Measurements from ENCODE around the gene TEAD1.

The TEAD1 gene

GRCh38 chr11:12963051-12963450 is 288.8 kb downstream of the TEAD1 start:
- DNase-seq = no peak

DNA sequence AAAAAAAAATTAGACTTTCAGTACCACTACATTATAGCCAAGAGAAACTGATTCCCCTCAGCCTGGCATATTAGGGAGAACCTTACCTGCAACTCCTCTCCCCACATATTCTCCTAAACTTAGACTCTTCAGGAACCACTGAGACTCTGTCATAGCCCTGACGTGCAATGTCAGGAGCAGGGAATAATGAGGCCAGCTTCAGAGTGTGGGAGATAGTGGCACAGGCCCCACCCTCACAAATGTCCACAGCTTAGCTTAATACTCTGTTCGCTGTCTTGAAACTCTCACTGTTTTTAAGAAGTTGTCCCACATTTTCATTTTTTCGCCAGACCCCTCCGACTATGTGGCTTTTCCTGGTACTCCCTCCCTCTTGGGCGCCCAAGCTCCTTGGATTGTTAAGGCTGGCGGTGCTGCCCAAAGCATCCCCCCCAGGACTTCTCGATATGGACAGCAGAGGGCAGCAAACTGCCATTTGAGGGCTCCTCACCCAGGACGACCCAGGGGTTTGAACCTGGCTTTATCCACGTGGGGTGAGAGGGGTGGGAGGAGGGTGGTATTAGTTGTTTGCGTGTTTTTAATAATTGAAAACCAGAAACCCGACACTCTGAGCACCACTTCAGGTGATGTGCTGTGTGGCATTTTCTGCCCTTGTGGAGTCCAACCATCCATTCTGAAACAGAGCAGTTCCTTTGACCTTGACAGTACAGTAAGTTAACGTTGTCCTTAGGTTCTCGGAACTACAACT is 289.7 kb downstream of the TEAD1 start:
- peak; percentile 78 for DNase-seq

DNA sequence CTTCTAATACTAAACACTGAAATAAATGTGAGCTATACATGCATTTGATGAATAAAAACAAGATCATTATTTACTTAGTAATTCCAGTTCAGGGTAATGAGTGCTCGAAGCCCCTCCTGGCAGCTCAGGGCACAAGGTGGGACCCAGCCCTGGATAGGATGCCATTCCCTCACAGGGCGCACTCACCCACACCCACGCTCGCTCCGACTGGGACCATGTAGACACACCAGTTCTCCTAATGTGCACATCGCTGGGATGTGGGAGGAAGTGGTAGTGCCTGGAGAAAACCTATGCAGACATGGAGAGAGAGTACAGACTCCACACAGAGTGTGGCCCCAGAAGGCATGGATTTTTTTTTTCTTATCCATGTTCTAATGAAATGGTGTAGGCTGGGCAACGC is 290.4 kb downstream of the TEAD1 start:
- DNase-seq = no peak

- DNase-seq = no peak
These were observed 291.8 kb downstream of the TEAD1 start for GRCh38 chr11:12966002-12966401.

GRCh38 chr11:12968101-12968500 is 293.9 kb downstream of the TEAD1 start:
- no peak for DNase-seq

GRCh38 chr11:12968826-12969225 is 294.6 kb downstream of the TEAD1 start:
- DNase-seq = no peak

- no peak for DNase-seq
These were observed 297.7 kb downstream of the TEAD1 start for GRCh38 chr11:12971955-12972354.

- no peak for DNase-seq
These were observed 299.4 kb downstream of the TEAD1 start for GRCh38 chr11:12973528-12974181.

- DNase-seq = no peak
These were observed 301.0 kb downstream of the TEAD1 start for GRCh38 chr11:12975195-12975594.

- peak; percentile 62 for DNase-seq
These were observed 305.9 kb downstream of the TEAD1 start for GRCh38 chr11:12979928-12980689.

- no peak for DNase-seq
These were observed 307.7 kb downstream of the TEAD1 start for GRCh38 chr11:12981676-12982522.

GRCh38 chr11:12983336-12983735 is 309.1 kb downstream of the TEAD1 start:
- DNase-seq = no peak

GRCh38 chr11:12986194-12986898 is 312.1 kb downstream of the TEAD1 start:
- DNase-seq = no peak

GRCh38 chr11:12989428-12990161 is 315.4 kb downstream of the TEAD1 start:
- DNase-seq = no peak

DNA sequence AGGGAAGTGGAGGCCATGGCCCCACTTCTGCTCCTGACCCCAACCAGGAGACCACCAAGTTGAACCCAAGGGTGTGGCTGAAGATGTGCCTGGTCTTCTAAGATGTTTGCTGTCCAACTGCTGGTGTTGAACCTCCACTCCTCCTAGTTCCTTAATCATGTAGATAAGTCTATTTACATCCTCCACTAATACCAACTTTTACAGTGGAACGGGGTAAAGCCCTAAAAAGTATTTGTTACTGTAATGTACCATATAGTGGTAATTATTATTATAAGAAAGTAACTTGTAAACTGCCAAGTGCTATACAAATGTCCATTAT is 315.9 kb downstream of the TEAD1 start:
- no peak for DNase-seq

- DNase-seq = no peak
These were observed 317.2 kb downstream of the TEAD1 start for GRCh38 chr11:12991426-12991825.

- DNase-seq = no peak
These were observed 319.4 kb downstream of the TEAD1 start for GRCh38 chr11:12993626-12994025.

All from NCI-H1436 (cell line).